A549 (cell line): Measurements from ENCODE around the gene PPP1R1B. TPM values are rescaled to one million over a fixed set of nuclear protein-coding genes. Genes with fewer than 3 reads are reported as not detected.

Experiments
- ATAC-seq, 2 experiments: fragments of 200-7000 bp in 1 of 2; fragments of >200 bp in 1 of 2; cut with Nextera tagmentation in 1 of 2; cut with Tn5 transposase in 1 of 2; 3 replicates each; pipeline versions ENCODE4 v1.8.0 to v1.9.1; 2018 to 2020; ENCODE audit warnings: mild to moderate bottlenecking in 1 of 2, moderate library complexity in 1 of 2
- CTCF ChIA-PET: fragments of 300-600 bp; sonication (Branson Sonifier 250); formaldehyde crosslinking; extraction: SDS; loops from one replicate; lab custom pipeline; 2021; ENCODE audit warnings: antibody characterized with exemption, inconsistent platforms; lab: Yijun Ruan, JAX
- POLR2A ChIA-PET: fragments of 350-600 bp; formaldehyde crosslinking; extraction: SDS; loops from one replicate; lab custom pipeline; 2021; ENCODE audit warnings: antibody characterized with exemption, inconsistent platforms; lab: Yijun Ruan, JAX
- DNase-seq, 2 experiments: peaks; one replicate each; pipeline versions ENCODE4 v3.0.0 to v3.0.0-alpha.2; 2011 to 2016; ENCODE audit warnings: low read depth in 1 of 2, low spot score in 1 of 2
- FAIRE-seq: peaks from 2 replicates; lab custom pipeline; 2011; peaks lifted over from hg19 to GRCh38; lab: Jason Lieb, UNC
- H3K27ac ChIP-seq, 2 experiments: fragments of >200 bp; sonication (Bioruptor Twin); formaldehyde crosslinking; 3 replicates each; pipeline ENCODE4 v1.5.1; 2016 to 2017
- H3K4me1 ChIP-seq: fragments of >200 bp; sonication (Bioruptor Twin); formaldehyde crosslinking; 3 replicates; pipeline ENCODE4 v1.6.1; 2016
- H3K4me2 ChIP-seq: fragments of >200 bp; sonication (Bioruptor Twin); formaldehyde crosslinking; 3 replicates; pipeline ENCODE4 v1.6.1; 2016
- H3K4me3 ChIP-seq: fragments of >200 bp; sonication (Bioruptor Twin); formaldehyde crosslinking; 3 replicates; pipeline ENCODE4 v1.5.1; 2016
- H3K9me3 ChIP-seq: fragments of >200 bp; sonication (Bioruptor Twin); formaldehyde crosslinking; 3 replicates; pipeline ENCODE4 v1.6.1; 2016
- CBX8 ChIP-seq: fragments of 200-600 bp; sonication (generic); IDR thresholded peaks from 2 replicates; pipeline ENCODE4 v1.6.1; 2016
- E2F6 ChIP-seq: IDR thresholded peaks from 2 replicates; pipeline ENCODE4 v1.6.1; 2012; ENCODE audit warnings: low read depth, borderline replicate concordance
- ELK1 ChIP-seq: fragments of 150-350 bp; IDR thresholded peaks from 2 replicates; pipeline ENCODE4 v1.6.1; 2014; ENCODE audit warnings: low read depth, mild to moderate bottlenecking, low read length
- ESRRA ChIP-seq: fragments of 150-350 bp; IDR thresholded peaks from 2 replicates; pipeline ENCODE4 v1.6.1; 2014; ENCODE audit warnings: mild to moderate bottlenecking, low read length, borderline replicate concordance
- FOXS1 ChIP-seq: fragments of 250-450 bp; sonication (Bioruptor Pico); IDR thresholded peaks from 2 replicates; pipeline ENCODE4 v1.5.0; 2020; ENCODE audit warnings: mild to moderate bottlenecking, moderate library complexity
- HMGXB4 ChIP-seq: fragments of 250-450 bp; sonication (Bioruptor Pico); IDR thresholded peaks from 2 replicates; pipeline ENCODE4 v1.5.0; 2021; ENCODE audit warnings: mild to moderate bottlenecking, moderate library complexity, borderline replicate concordance
- HOXB5 ChIP-seq: fragments of 250-450 bp; sonication (Bioruptor Pico); IDR thresholded peaks from 2 replicates; pipeline ENCODE4 v1.5.0; 2020; ENCODE audit warnings: mild to moderate bottlenecking, moderate library complexity
- MAFK ChIP-seq: fragments of 450-650 bp; IDR thresholded peaks from 2 replicates; pipeline ENCODE4 v1.6.1; 2014; ENCODE audit not compliant: partially characterized antibody
- MYC ChIP-seq: IDR thresholded peaks from 2 replicates; pipeline ENCODE4 v1.6.1; 2012; ENCODE audit warnings: mild to moderate bottlenecking, inconsistent platforms, low read length, improper control_type of control experiment, borderline replicate concordance
- NPAS2 ChIP-seq: fragments of 250-450 bp; sonication (Bioruptor Pico); IDR thresholded peaks from 2 replicates; pipeline ENCODE4 v1.8.0; 2022; ENCODE audit warnings: mild to moderate bottlenecking, moderate library complexity, borderline replicate concordance
- POLR2A ChIP-seq: IDR thresholded peaks from 2 replicates; pipeline ENCODE4 v1.6.1; 2012; ENCODE audit warnings: mild to moderate bottlenecking, low read length
- POLR2AphosphoS2 ChIP-seq: conservative IDR thresholded peaks from 2 replicates; pipeline ENCODE4 v1.6.1; 2012; ENCODE audit warnings: low read length, improper control_type of control experiment, inconsistent platforms
- RAD21 ChIP-seq, 2 experiments: fragments of >200 bp in 1 of 2; sonication (Bioruptor Twin) in 1 of 2; formaldehyde crosslinking in 1 of 2; IDR thresholded peaks in 1 of 2; conservative IDR thresholded peaks in 1 of 2; 2 replicates in 1 of 2; 3 replicates in 1 of 2; pipeline ENCODE4 v1.6.1; 2012 to 2018; ENCODE audit warnings: inconsistent platforms in 1 of 2
- REST ChIP-seq: fragments of 200-600 bp; sonication (generic); IDR thresholded peaks from 2 replicates; pipeline ENCODE4 v1.6.1; 2016; ENCODE audit warnings: antibody characterized with exemption, mild to moderate bottlenecking, moderate library complexity
- RFX5 ChIP-seq: fragments of 450-650 bp; IDR thresholded peaks from 2 replicates; pipeline ENCODE4 v1.7.1; 2014; ENCODE audit warnings: antibody characterized with exemption, mild to moderate bottlenecking, moderate library complexity
- RNF2 ChIP-seq: fragments of 200-600 bp; sonication (generic); IDR thresholded peaks from 2 replicates; pipeline ENCODE4 v1.6.1; 2016; ENCODE audit warnings: low read depth, mild to moderate bottlenecking, antibody characterized with exemption, moderate library complexity, borderline replicate concordance
- SMC3 ChIP-seq: fragments of >200 bp; sonication (Bioruptor Twin); formaldehyde crosslinking; IDR thresholded peaks from 3 replicates; pipeline ENCODE4 v1.6.1; 2018; ENCODE audit warnings: inconsistent platforms
- USF2 ChIP-seq: fragments of 450-650 bp; IDR thresholded peaks from 2 replicates; pipeline ENCODE4 v1.6.1; 2014; ENCODE audit warnings: antibody characterized with exemption
- ZFP36 ChIP-seq: fragments of 450-650 bp; IDR thresholded peaks from 2 replicates; pipeline ENCODE4 v1.6.1; 2014; ENCODE audit warnings: borderline replicate concordance; ENCODE audit not compliant: partially characterized antibody
- WGBS: methylation state at CpG from one replicate; pipeline ENCODE4 v1.1.6; 2017; ENCODE audit errors: missing lambda C conversion rate; 5-methylcytosine and 5-hydroxymethylcytosine counted together
- polyA plus RNA-seq, 4 experiments: library from polyadenylated mRNA; depleted of rRNA in 3 of 4; stranded (reverse); fragments of >200 nt; fragmentation: RNase III in 1 of 4; extraction: RNeasy Plus Mini Kit Qiagen cat#74134 plus additional on column Dnase treatment in 1 of 4; gene quantifications; 2 replicates in 3 of 4; 3 replicates in 1 of 4; pipeline ENCODE4 v1.2.3, GENCODE V29; 2011 to 2017

Gene PPP1R1B
- polyA plus RNA-seq, 2 of the 4 experiments (the other 2 are of a cell fraction): 0.10 TPM; not detected in 1

GRCh38 chr17:39627712-39628516 lies 1.2 kb downstream of the PPP1R1B start (continued):
- TF ChIP-seq HMGXB4: no peak
- TF ChIP-seq ZFP36: no peak
- TF ChIP-seq, all 56 proteins: peak for 0

- DNase-seq: no peak
- no peaks in the 10 kb centered on the region for H3K9me3 ChIP-seq
- no peak overlapping the region for H3K4me3 ChIP-seq
- H3K4me1 ChIP-seq: peaks cover 7% of the 10 kb centered on the region; the same call in 2 of the 3 replicates
- ChIA-PET POLR2A (no interaction called here), CTCF (interaction anchor here (0.5 to 58.8 kb wide), 9 partner anchors 6 to 351 kb away, joined by 3 to 1581 read pairs (median 217); partner anchors contain the start of genes ERBB2, MIEN1, NEUROD2 and PGAP3)
- TF ChIP-seq POLR2AphosphoS2 (no peak), ELK1 (no peak), MAFK (no peak), E2F6 (no peak), REST (no peak), HOXB5 (no peak), SMC3 (no peak), RNF2 (no peak), RFX5 (no peak), CBX8 (no peak), FOXS1 (no peak), RAD21 (conservative IDR thresholded peaks at IDR 0.05 in 1 of 2, IDR thresholded peaks at IDR 0.05 in 1 of 2) (no peak), ESRRA (no peak), MYC (no peak), HMGXB4 (no peak), NPAS2 (CRISPR knock-in tag) (no peak), POLR2A (no peak), USF2 (no peak)
- no peak overlapping the region for H3K27ac ChIP-seq
- H3K4me2 ChIP-seq: no peak overlapping the region
- ATAC-seq: no peak
- FAIRE-seq: no peak
- WGBS: 59% methylated on average over 10 of the region's 10 CpGs
Measured at GRCh38 chr17:39628655-39629493, 2.1 kb downstream of the PPP1R1B start.
